GM21360 (cell line): ENCODE results near the gene PIK3C2G.

Experiments used
- ATAC-seq: cut with Tn5 transposase; IDR thresholded peaks from one replicate; pipeline ENCODE4 v1.9.1; 2021; ENCODE audit warnings: mild to moderate bottlenecking, moderate library complexity; ENCODE audit not compliant: unreplicated experiment

Gene PIK3C2G

DNA sequence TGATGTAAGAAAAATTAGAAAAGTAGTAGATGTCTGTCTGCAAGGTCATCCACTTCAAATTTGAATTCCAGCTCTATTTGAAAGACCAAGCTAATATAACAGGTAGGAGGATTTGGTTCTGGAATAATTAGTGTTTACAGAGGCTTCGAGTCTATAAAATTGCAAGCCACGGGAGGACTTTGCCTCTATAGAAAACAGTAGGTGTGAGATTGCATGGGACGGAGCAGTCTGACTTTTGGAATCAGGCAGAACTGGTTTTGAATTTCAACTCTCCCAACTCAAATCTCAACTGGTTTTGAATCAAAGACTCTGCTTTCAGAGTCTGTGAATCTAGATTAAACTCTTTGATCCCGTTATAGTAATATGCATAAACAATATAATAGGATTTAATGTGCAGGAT is 82.4 kb downstream of the PIK3C2G start:
- ATAC-seq = no peak

GRCh38 chr12:18345021-18345735 is 83.9 kb downstream of the PIK3C2G start:
- no peak for ATAC-seq

- no peak for ATAC-seq
Observed at GRCh38 chr12:18352312-18352711, 91.0 kb downstream of the PIK3C2G start.

DNA sequence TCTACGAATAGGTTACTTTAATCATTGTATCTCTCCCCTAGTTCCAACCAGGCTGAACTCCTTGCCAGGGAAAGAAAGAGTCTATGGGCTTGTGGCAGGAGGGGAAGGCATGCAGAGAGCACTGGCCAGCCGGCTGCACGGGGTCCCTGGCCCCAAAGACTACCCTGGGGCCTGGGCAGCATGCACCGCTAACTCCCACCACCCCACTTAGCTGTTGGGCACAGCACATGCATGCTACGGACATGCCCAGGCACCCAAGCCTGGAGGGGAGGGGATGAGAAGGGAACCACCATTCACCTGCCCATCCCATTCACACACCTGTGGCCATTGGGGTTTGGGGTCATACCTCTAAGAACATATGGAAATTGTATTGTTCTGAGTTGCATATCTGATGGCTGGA is 94.1 kb downstream of the PIK3C2G start:
- no peak for ATAC-seq

DNA sequence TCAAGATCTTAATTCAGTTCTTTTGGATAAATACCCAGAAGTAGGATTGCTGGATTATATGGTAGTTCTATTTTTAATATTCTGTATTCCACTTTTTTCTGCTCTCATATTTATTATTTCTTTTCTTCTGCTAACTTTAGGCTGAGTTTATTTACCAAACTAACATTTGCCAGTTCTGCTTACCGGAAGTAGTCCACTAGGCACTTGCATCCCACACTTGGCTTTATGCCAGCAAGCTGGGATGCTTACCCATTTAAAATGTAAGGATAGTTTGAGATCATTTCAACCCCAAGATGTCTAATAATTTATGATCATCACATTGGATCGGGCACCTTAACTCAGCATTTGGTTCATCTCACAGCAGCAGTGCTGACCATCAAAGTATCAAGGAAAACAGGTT is 96.8 kb downstream of the PIK3C2G start:
- no peak for ATAC-seq

DNA sequence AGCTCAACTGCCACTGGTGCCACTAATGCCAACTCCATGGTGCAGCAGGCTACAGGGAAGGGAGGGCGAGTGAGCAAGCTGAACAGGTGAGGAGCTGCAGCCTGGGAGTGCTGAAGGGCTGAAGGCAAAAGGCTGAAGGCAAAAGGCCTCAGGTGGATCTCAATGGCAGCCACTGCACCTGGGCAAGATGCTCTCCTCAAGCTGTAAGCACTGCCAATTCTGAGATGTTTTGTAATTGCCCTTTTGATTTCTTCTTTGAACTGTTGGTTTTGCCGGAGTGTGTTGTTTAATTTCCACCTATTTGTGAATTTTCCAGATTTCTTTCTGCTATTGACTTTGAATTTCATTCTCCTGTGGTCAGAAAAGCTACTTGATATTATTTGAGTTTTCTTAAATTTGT is 97.6 kb downstream of the PIK3C2G start:
- no peak for ATAC-seq

DNA sequence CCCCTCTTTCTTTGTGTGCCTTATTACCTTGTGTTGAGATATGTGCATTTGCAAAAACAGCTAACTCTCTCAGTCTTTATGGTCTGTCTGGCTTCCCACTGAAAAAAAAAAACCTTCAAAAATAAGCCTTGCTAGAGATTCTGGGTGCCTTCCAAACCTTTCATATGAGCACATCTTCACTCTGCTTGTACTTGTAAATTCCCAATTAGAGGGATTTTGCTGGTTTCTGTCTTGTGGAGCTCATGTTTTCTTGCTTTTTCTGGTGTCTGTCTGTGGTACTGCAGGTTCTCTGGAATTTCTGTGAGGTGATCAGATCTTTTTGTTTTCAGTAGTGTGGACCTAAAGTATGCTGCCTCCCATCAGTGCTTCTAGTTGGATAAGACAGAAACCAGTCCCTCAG is 100.1 kb downstream of the PIK3C2G start:
- ATAC-seq = no peak

DNA sequence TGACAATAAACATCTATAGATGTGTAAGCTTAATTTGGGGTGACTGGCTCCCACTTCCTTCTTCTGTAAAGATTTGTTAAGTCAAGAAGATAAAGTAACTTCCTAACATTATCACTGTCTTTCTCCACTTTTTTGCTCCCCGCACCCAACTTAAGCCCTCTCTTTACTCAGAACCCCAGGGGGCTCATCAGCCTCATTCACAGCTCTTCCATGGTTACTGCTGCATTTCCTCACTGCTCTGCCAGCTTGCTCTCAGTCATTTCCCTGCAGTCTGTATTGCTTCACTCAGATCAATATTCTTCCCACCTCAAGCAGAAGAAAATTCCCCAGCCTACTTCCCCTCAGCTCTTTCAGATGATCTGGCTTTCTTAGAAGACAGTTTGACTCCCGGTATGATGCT is 102.0 kb downstream of the PIK3C2G start:
- no peak for ATAC-seq

DNA sequence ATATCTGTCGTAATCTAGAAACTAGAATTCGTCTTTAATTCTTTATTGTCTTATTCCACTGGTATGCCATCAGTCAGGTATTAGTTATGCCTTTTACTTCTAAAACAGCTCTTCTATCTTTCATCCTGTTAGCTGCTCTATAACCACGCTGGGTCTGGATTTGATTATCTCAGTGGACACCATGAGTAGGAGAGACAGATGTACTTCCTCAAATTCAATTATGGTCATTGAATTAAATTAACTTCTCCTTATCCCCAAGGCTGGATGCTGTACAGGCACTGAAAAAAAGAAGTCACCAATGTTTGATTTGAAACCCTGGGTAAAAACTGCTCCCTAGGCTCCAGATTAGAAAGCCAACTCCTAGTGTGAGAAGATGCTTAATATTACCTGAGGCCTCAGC is 107.3 kb downstream of the PIK3C2G start:
- no peak for ATAC-seq

DNA sequence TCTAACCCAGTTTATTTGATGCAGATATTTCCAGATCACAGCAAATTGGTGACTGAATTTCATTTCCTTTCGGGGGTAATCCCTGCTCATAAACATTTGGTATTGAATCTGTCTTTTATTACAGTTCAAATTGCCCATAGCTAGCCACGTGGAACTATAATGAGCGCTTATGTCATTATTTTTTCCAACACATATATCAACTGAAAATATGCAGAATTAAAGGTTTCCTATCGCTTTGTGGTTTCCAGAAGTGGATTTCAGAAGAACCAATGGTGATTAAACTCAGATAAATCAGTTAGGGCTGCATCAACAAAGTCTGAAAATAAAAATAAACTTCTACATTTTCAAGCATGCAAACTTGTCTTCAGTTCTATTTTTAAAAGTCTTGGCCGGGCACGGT is 111.9 kb downstream of the PIK3C2G start:
- no peak for ATAC-seq

GRCh38 chr12:18375131-18375530 is 113.8 kb downstream of the PIK3C2G start:
- ATAC-seq = no peak

- no peak for ATAC-seq
Observed at GRCh38 chr12:18375583-18375982, 114.3 kb downstream of the PIK3C2G start.

- ATAC-seq = no peak
Observed at GRCh38 chr12:18382236-18382885, 121.0 kb downstream of the PIK3C2G start.

GRCh38 chr12:18383203-18383602 is 121.9 kb downstream of the PIK3C2G start:
- no peak for ATAC-seq

- no peak for ATAC-seq
Observed at GRCh38 chr12:18387706-18388105, 126.4 kb downstream of the PIK3C2G start.

GRCh38 chr12:18389820-18390219 is 128.5 kb downstream of the PIK3C2G start:
- ATAC-seq = no peak

- no peak for ATAC-seq
Observed at GRCh38 chr12:18391151-18391550, 129.8 kb downstream of the PIK3C2G start.

DNA sequence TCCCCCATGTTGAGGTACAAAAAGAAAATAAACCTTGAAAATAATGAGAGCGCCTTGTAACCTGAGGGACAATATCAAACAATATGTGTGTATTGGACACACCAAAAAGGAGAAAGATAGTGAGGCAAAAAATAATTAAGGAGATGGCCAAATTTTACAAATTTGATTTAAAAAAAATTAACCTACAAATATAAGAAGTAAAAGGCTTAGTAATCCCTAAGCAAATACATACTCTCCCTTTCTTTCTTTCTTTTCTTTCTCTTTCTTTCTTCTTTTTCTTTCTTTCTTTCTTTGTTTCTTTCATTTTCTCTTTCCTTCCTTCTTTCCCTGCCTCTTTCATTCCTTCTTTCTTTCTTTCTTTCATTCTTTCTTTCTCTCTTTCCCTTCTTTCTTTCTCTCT is 133.4 kb downstream of the PIK3C2G start:
- no peak for ATAC-seq

GRCh38 chr12:18400186-18400585 is 138.9 kb downstream of the PIK3C2G start:
- no peak for ATAC-seq

DNA sequence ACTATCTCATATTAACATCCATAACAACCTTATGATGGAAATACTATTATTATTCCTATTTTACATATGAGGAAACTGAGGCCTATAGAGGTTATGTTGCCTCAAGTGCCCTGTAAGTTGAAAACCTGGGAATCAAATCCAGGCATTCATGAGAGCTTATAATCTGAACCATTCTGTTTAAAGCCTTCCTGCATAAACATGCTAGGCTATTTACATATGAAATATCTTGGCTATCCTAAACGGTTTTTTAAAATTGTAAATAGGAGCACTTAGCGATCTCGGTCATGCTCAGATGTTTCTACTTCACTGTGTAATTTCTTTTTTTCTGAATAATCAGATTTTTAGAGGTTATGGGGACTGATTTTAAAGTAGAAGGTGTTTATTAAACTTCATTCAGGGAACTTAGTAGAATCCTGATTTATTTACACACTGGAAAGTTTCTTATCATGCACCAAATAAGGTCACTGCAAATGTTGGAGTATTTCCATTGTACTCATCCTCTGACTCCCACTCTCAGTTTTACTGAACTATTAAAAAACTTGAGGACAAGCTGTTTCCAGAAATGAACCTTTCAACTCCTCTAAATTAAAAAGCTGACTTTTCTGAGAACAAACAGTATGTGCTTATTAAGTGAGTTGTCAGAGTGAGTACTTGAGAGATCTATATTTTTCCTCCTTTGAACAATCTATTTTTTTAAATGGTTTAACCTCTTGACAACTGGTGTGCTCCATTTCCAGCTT is 141.7 kb downstream of the PIK3C2G start:
- no peak for ATAC-seq

GRCh38 chr12:18411453-18411852 is 150.1 kb downstream of the PIK3C2G start:
- no peak for ATAC-seq

- ATAC-seq = no peak
Observed at GRCh38 chr12:18414671-18415070, 153.4 kb downstream of the PIK3C2G start.
